Measurements from ENCODE around the gene CACNA1F.

DNA sequence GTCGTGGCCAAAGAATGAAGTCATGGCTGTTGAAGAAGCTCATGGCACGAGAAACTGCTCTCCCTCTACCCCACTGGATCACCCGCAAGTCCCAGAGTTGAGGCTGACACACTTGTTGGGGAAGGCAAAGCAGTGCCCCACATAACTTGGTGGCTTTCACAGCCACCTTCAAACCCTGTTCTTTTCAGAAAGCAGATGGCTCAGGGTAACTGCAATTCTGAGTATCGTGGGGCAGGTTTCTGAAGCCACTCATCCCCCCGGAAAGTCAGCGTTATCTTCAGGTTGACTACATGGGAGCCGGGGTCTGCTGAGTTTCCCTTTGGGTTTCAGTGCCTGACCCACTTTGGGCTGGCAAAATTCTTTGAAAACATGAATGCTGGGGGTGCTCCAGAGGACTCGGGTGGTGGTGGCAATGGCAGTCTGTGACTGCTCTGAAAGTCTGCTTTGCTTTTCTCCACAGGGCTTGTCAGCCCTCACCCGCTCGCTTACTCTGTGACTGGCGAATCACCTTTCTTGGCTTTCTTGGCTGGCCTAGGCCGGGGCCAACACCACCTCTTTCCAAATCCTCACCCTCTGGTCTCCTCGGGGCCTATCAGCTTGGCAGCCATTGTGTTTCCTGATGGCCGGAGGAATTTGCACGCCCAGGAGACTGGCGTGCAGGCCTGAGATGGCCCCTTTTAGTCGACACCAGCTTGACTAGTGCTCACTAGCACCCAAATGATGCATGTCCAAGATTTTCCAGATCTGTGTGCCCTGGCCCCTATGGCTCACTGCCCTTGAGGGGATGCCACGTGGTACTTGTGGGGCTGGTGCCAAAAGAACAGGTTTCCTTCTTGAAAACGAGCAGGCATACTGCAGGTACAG lies 43.8 kb upstream of the CACNA1F start:
- TF ChIP-seq, protein P1, sequence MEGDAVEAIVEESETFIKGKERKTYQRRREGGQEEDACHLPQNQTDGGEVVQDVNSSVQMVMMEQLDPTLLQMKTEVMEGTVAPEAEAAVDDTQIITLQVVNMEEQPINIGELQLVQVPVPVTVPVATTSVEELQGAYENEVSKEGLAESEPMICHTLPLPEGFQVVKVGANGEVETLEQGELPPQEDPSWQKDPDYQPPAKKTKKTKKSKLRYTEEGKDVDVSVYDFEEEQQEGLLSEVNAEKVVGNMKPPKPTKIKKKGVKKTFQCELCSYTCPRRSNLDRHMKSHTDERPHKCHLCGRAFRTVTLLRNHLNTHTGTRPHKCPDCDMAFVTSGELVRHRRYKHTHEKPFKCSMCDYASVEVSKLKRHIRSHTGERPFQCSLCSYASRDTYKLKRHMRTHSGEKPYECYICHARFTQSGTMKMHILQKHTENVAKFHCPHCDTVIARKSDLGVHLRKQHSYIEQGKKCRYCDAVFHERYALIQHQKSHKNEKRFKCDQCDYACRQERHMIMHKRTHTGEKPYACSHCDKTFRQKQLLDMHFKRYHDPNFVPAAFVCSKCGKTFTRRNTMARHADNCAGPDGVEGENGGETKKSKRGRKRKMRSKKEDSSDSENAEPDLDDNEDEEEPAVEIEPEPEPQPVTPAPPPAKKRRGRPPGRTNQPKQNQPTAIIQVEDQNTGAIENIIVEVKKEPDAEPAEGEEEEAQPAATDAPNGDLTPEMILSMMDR (IDR thresholded peaks at IDR 0.05) = no peak
- TF ChIP-seq POLR2AphosphoS5 (IDR thresholded peaks at IDR 0.05) = no peak
